Small intestine (tissue), 7 donors: ENCODE measurements around the gene CCDC74B. TPM values are rescaled to one million over a fixed set of nuclear protein-coding genes. Genes with fewer than 3 reads are reported as not detected.
"Not testable (repeated sequence)": the region's sequence is repeated elsewhere in the genome, so short reads cannot be mapped to it uniquely, and the experiment has no call there.

Source experiments
- DNase-seq, 2 donors: peaks; one replicate each; pipeline versions ENCODE4 v3.0.0 to v3.0.0-alpha.2; 2013
- FAIRE-seq: peaks from 2 replicates; lab custom pipeline; 2012; peaks lifted over from hg19 to GRCh38; lab: Jason Lieb, UNC
- H3K27ac ChIP-seq, 3 donors: one replicate each; pipeline ENCODE4 v1.5.1; 2013; ENCODE audit warnings: low read length in 2 of 3, mild to moderate bottlenecking in 2 of 3, control low read depth in 1 of 3, inconsistent platforms in 1 of 3, low read depth in 1 of 3, moderate library complexity in 1 of 3
- H3K27me3 ChIP-seq, 3 donors: one replicate each; pipeline ENCODE4 v1.6.1; 2013; ENCODE audit warnings: low read length in 3 of 3, inconsistent platforms in 1 of 3; ENCODE audit not compliant: control insufficient read depth in 3 of 3, insufficient read depth in 3 of 3
- H3K36me3 ChIP-seq, 3 donors: one replicate each; pipeline ENCODE4 v1.6.1; 2013; ENCODE audit warnings: low read length in 3 of 3, inconsistent platforms in 1 of 3, low read depth in 1 of 3, mild to moderate bottlenecking in 1 of 3, moderate library complexity in 1 of 3; ENCODE audit not compliant: control insufficient read depth in 3 of 3, insufficient read depth in 2 of 3
- H3K4me1 ChIP-seq, 3 donors: one replicate each; pipeline ENCODE4 v1.6.1; 2013; ENCODE audit warnings: low read length in 2 of 3, inconsistent platforms in 1 of 3, low read depth in 1 of 3, mild to moderate bottlenecking in 1 of 3, moderate library complexity in 1 of 3; ENCODE audit not compliant: control insufficient read depth in 3 of 3, insufficient read depth in 2 of 3
- H3K4me3 ChIP-seq, 3 donors: one replicate each; pipeline ENCODE4 v1.5.1; 2013; ENCODE audit warnings: low read length in 3 of 3, control low read depth in 1 of 3, inconsistent platforms in 1 of 3, low read depth in 1 of 3, mild to moderate bottlenecking in 1 of 3, moderate library complexity in 1 of 3
- H3K9me3 ChIP-seq, 2 donors: one replicate each; pipeline ENCODE4 v1.6.1; 2013; ENCODE audit warnings: low read depth in 1 of 2, low read length in 1 of 2; ENCODE audit not compliant: control insufficient read depth in 2 of 2, insufficient read depth in 1 of 2
- WGBS, 3 donors: extraction: QIAGEN DNeasy Blood & Tissue Kit; methylation state at CpG; one replicate each; pipeline ENCODE4 v1.1.7; 2013; 5-methylcytosine and 5-hydroxymethylcytosine counted together
- polyA plus RNA-seq, 4 donors: library from polyadenylated mRNA; stranded (reverse) in 3 of 4; unstranded in 1 of 4; fragments of 200-250 nt in 3 of 4; fragments of 120-200 nt in 1 of 4; gene quantifications; one replicate each; pipeline versions ENCODE4 v1.2.1 to v1.2.3, GENCODE V29; 2013
- donor health status: healthy with polysubstance abuse.
- donor health status: control.
- donor health status: control.
- donor health status: Bipolar disorder and iron deficiency.
- donor health status: healthy.

Gene CCDC74B
- polyA plus RNA-seq, 4 donors, result 0.81 to 1.5 TPM; not detected in 2

DNA sequence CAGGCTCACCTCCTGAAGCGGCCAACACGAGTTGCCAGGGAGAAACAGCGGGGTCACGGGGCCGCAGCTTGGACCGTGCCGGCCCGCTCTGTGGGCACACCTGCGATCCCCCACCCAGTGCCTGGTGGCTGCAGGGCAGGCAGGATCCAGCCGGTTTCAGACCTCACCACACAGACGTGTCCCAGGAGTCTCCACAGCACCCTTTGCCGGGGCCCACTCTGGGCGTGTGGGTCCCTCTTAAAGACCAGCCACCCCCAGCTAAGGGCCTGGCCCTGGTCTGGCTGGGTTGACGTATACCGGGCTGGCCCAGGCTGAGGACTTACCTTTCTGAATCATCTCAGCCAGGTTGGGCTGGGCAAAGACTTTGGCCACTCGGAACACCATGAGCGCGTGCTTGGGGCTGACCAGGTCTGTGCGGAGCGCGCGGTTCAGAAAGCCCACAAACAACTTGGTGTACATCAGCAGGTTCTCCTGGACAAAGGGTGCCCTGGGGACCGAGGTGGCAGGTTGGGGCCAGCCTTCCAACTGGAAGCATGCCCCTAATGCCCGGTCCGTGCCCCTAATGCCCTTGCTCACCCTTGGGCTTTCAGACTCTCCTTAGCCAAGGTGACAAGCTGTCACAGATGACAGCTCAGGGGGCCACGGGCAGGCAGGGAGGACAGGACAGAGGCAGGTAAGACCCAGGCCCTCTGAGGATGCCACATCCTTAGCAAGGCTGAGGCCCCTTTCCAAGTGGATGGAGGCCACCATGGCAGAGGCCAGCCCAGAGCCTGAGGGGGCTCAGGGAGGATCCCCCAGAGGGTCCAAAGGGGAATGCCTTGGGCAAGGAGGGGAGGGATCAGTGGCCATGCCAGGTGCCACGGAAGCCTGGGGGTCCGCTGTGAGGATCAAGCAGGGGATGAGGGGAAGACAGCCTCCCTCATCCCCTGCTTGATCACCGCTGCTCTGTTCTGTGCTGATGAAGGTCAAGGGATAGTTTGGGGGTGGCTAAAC, 10.2 kb upstream of the CCDC74B start:
- DNase-seq (no peak), FAIRE-seq (no peak)
- no peaks in the 10 kb centered on the region for H3K27me3 ChIP-seq
- no peak overlapping the region for H3K27ac ChIP-seq
- peaks cover 2 to 60% (median 13%) of the 10 kb centered on the region in 3 donors for H3K36me3 ChIP-seq
- H3K9me3 ChIP-seq, result no peaks in the 10 kb centered on the region
- no peak overlapping the region for H3K4me3 ChIP-seq
- H3K4me1 ChIP-seq, result no peaks in the 10 kb centered on the region
- WGBS, 3 donors, result 95 to 96% (median 96%) methylated on average over 26 to 29 of the region's 29 CpGs

DNA sequence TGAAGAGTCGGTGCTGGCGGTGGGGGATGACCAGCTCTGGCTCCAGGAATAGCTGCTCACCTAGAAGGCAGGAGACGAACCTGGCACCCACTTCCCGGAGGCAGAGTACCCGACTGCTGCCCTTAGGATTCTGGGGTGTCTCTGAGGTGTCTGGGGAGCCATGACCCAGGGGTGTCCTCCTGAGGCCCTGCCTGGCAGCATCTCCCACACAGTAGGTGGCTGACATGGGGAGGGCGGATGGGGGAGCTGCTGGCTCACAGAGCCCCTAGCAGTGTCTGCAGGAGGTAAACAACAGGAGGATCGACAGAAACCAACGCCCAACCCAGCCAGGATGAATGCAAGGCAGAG, 9.5 kb upstream of the CCDC74B start:
- not testable (repeated sequence) for H3K9me3 ChIP-seq, FAIRE-seq, DNase-seq, H3K27me3 ChIP-seq, H3K27ac ChIP-seq, H3K4me1 ChIP-seq, H3K4me3 ChIP-seq
- WGBS, 3 donors, result 89 to 97% (median 92%) methylated on average over 4 to 8 of the region's 8 CpGs
- H3K36me3 ChIP-seq, result peaks cover 2 to 54% (median 13%) of the 10 kb centered on the region in 3 donors

DNA sequence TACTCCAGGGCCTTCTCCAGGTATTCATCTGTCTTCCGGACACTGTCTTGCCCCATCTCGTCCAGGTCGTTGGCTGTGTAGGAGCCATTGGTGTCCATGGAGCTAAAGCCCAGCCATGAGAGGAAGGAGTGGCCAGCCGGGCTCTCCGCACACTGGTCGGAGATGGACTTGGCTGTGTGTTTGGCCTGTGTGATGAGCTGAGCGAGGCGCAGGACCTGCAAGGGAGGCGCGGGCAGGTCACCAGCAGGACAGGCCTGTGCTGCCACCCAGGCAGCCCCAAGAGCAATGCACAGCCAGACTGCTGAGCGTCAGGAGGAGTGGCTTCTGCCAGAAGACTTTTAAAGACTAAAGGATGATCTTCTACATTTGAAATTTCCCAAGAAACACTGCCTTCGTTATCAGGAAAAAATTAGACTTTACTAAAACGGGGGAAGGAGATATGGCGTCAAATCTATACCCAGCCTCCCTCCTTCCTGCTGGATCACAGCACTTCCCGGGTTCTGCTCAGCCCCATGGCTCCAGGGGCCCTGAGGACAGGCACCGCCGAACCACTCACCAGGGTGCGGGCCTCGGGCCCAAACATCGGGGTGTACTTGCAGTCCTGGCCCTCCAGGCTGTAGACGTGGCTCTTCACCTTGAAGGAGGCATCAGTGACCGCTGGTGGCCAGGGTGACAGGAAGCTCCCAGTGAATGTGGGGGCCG, 9.0 kb upstream of the CCDC74B start:
- whole genome bisulfite sequencing, 3 donors, result 92 to 96% (median 92%) methylated on average over 18 to 23 of the region's 23 CpGs
- H3K36me3 ChIP-seq, result peaks cover 2 to 53% (median 13%) of the 10 kb centered on the region in 3 donors
- not testable (repeated sequence) for FAIRE-seq, H3K4me1 ChIP-seq, H3K27ac ChIP-seq, H3K27me3 ChIP-seq, H3K9me3 ChIP-seq, H3K4me3 ChIP-seq, DNase-seq

DNA sequence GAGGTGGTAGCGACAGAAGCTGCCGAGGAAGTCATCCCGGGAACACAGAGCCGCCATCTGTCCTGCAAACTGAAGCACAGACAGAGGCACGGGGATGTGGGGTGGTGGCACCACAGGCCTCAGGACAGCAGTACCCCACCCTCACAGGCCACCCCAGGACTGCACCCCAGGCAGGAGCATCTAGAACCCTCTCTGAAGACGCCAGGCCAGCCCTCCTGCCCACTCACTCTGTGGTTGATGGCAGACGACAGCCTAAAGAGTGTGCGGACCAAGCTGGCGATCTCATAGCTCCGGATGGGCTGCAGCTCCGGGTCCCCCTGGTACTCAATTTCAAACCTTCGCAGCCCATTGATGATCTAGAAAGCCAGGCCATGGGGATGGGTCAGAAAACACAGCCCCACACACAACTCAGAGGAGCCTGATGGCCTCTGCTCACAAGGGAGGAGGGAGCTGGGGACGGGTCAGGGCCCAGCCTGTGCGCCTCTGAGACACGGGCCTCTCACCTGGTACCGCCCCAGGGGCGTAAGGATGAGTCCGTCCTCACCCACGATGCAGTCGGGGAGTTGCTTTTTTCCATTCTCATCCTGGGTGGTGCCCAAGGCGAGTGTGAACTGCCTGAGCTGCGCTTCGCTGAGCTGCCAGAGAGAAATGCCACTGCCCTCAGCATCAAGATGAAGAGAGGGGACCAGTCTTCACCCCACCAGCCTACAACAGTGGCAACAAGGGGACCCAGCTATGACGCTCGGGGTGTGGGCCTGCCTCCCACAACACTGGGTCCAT, 8.1 kb upstream of the CCDC74B start:
- no peak for DNase-seq
- peaks cover 0 to 51% (median 13%) of the 10 kb centered on the region in 3 donors for H3K36me3 ChIP-seq
- 93 to 94% (median 94%) methylated on average over 25 of the region's 25 CpGs for WGBS, 3 donors

DNA sequence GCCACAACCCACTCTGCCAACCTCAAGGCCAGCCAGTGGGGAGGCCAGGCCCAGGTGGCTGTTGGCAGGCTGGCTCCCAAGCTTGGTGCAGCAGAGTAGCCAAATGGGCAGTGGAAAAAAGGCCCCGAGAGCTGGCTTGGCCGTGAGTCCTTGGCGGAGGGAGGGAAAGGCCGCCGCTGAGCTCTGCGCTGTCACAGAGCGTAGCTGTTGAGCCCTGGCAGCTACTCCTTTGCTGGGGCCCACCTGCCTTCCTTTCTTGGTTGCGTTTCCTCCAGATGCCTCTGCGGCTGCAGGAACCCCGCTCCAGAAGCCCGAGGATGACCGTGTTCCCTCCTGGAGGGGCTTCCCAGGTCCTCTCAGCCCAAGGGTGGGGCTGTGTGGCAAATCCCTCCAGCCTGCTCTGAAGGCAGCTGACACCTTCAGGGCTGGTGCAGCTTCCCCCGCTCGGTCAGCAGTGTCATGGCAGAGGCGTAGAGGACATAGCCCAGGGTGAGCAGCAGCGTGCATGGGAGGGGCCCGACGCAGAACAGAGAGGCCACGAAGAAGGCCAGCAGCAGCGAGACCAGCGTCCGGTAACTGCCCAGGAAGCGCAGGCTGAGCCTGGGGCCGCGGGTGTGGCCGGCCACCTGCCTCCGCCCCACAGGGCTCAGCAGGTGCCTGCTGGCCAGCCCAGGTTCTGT, 7.4 kb upstream of the CCDC74B start:
- not testable (repeated sequence) for H3K27ac ChIP-seq, DNase-seq, H3K4me1 ChIP-seq, H3K9me3 ChIP-seq, H3K4me3 ChIP-seq, H3K27me3 ChIP-seq, FAIRE-seq
- peaks cover 0 to 45% (median 13%) of the 10 kb centered on the region in 3 donors for H3K36me3 ChIP-seq
- WGBS, 3 donors, result 91 to 93% (median 91%) methylated on average over 14 to 27 of the region's 27 CpGs

More for the DNA sequence above, 8.1 kb upstream of the CCDC74B start:
- no peak for FAIRE-seq
- H3K4me3 ChIP-seq, result no peak overlapping the region
- no peaks in the 10 kb centered on the region for H3K4me1 ChIP-seq
- no peaks in the 10 kb centered on the region for H3K9me3 ChIP-seq
- H3K27ac ChIP-seq, result no peak overlapping the region
- H3K27me3 ChIP-seq, result no peaks in the 10 kb centered on the region

DNA sequence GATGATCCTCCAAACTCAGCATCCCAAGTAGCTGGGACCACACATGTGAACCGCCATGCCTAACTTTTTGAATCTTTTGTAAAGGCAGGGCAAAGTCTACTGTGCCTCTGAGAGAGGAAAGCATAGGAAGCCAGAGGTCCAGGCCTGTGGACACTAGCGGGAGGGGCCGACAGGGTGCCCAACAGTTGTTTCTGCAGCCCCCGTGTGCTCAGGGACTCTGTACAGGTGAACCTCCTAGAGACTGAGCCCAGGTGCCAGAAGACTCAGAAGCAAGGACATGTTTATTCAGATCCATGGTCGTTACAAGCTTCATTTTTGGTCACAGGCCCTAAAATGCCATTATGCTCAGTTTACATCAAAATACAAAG, 6.2 kb upstream of the CCDC74B start:
- H3K27me3 ChIP-seq, FAIRE-seq, H3K9me3 ChIP-seq, H3K4me3 ChIP-seq, H3K4me1 ChIP-seq, H3K27ac ChIP-seq, DNase-seq: not testable (repeated sequence)
- 64 to 71% (median 65%) methylated on average over 5 of the region's 5 CpGs for WGBS, 3 donors
- peaks cover 0 to 40% (median 13%) of the 10 kb centered on the region in 3 donors for H3K36me3 ChIP-seq

DNA sequence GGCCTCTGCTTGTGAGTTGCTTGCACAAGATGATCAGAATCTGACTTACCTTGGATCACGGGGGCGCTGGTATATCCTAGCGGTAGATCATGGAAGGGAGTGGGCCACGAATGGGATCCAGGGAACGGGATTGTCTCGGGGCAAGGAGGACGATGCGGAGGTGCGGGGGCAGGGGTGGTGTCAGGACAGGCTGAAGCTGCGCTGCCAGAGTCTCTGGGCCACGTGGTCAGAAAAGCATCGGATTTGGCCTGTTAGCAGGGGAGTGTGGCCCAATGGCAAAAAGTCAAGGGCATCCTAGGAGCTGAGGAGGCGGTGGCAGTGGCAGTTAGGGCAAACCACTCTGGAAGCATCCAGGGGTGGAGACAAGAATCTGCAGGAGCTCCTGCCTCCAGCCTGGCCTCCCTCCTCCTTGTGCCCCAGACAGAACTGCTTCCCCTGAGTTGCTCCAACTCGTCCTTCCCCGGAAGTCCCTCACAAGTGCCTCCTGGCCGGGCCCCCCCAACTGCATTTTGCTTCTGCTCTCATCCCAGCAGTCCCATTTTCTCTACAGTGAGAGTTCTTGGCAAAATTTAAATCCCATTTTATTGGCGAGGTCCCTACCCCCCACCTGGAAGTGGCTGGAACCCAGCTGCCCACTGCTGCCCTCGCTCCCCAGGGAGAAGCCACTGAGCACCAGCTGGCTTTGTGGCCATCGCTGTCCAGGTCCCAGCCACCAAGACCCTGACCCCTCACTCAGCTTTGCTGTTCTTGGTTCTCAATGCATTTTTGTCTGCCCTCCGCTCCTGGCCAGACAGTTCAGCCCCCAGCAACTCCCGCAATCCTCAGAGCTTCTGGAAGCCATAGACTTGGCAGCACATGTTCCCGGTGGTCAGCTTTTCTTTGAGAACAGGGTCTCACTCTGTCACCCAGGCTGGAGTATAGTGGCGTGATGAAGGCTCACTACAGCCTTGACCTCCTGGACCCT, 5.6 kb upstream of the CCDC74B start:
- H3K4me3 ChIP-seq, result no peak overlapping the region
- peaks cover 0 to 36% (median 12%) of the 10 kb centered on the region in 3 donors for H3K36me3 ChIP-seq
- no peaks in the 10 kb centered on the region for H3K4me1 ChIP-seq
- no peaks in the 10 kb centered on the region for H3K9me3 ChIP-seq
- FAIRE-seq, result no peak
- H3K27ac ChIP-seq, result no peak overlapping the region
- WGBS, 3 donors, result 88 to 89% (median 89%) methylated on average over 21 to 23 of the region's 23 CpGs
- no peak for DNase-seq
- peaks cover 0 to under 1% (median 0%) of the 10 kb centered on the region in 3 donors for H3K27me3 ChIP-seq
